ENCODE data around the gene MRPS18C. TPM values are rescaled to one million over a fixed set of nuclear protein-coding genes. Genes with fewer than 3 reads are reported as not detected.

MRPS18C gene
- polyA plus RNA-seq, result 40.4 TPM
- long read RNA-seq, donor 1, transcript MRPS18C-201 (6 exons, 1,643 nt), result major isoform, 32 of 36 reads
- long read RNA-seq, donor 1, partial matches to known transcripts, result 0 of 36 reads
- long read RNA-seq, donor 1, other reads (novel, unspliced or antisense), result 0 of 36 reads
- long read RNA-seq, donor 2, transcript MRPS18C-201 (6 exons, 1,643 nt), result major isoform, 66 of 77 reads
- long read RNA-seq, donor 2, transcript MRPS18C-204 (5 exons, 666 nt), result minor isoform, 10 of 77 reads
- long read RNA-seq, donor 2, partial matches to known transcripts, result 0 of 77 reads
- long read RNA-seq, donor 2, other reads (novel, unspliced or antisense), result 0 of 77 reads
- long read RNA-seq, donor 3, transcript MRPS18C-204 (5 exons, 666 nt), result minor isoform, 9 of 136 reads
- long read RNA-seq, donor 3, transcript MRPS18C-201 (6 exons, 1,643 nt), result major isoform, 109 of 136 reads
- long read RNA-seq, donor 3, partial matches to known transcripts, result 15 of 136 reads
- long read RNA-seq, donor 3, other reads (novel, unspliced or antisense), result 0 of 136 reads
- long read RNA-seq, donor 4, partial matches to known transcripts, result 0 of 6 reads
- long read RNA-seq, donor 4, other reads (novel, unspliced or antisense), result 0 of 6 reads
- long read RNA-seq, donor 5, transcript MRPS18C-204 (5 exons, 666 nt), result minor isoform, 5 of 35 reads
- long read RNA-seq, donor 5, transcript MRPS18C-201 (6 exons, 1,643 nt), result major isoform, 30 of 35 reads
- long read RNA-seq, donor 5, partial matches to known transcripts, result 0 of 35 reads
- long read RNA-seq, donor 5, other reads (novel, unspliced or antisense), result 0 of 35 reads
- long read RNA-seq, donor 6, transcript MRPS18C-201 (6 exons, 1,643 nt), result major isoform, 44 of 51 reads
- long read RNA-seq, donor 6, partial matches to known transcripts, result 0 of 51 reads
- long read RNA-seq, donor 6, other reads (novel, unspliced or antisense), result 0 of 51 reads
- long read RNA-seq, donor 7, transcript MRPS18C-201 (6 exons, 1,643 nt), result major isoform, 51 of 63 reads
- long read RNA-seq, donor 7, partial matches to known transcripts, result 6 of 63 reads
- long read RNA-seq, donor 7, other reads (novel, unspliced or antisense), result 0 of 63 reads
- long read RNA-seq, donor 8, transcript MRPS18C-204 (5 exons, 666 nt), result minor isoform, 12 of 105 reads
- long read RNA-seq, donor 8, transcript MRPS18C-201 (6 exons, 1,643 nt), result major isoform, 86 of 105 reads
- long read RNA-seq, donor 8, partial matches to known transcripts, result 0 of 105 reads
- long read RNA-seq, donor 8, other reads (novel, unspliced or antisense), result 0 of 105 reads
- long read RNA-seq, donor 9, transcript MRPS18C-201 (6 exons, 1,643 nt), result major isoform, 92 of 108 reads
- long read RNA-seq, donor 9, transcript MRPS18C-204 (5 exons, 666 nt), result minor isoform, 7 of 108 reads
- long read RNA-seq, donor 9, partial matches to known transcripts, result 0 of 108 reads
- long read RNA-seq, donor 9, other reads (novel, unspliced or antisense), result 0 of 108 reads
- long read RNA-seq, donor 10, transcript MRPS18C-201 (6 exons, 1,643 nt), result major isoform, 68 of 103 reads
- long read RNA-seq, donor 10, transcript MRPS18C-204 (5 exons, 666 nt), result minor isoform, 9 of 103 reads
- long read RNA-seq, donor 10, partial matches to known transcripts, result 9 of 103 reads
- long read RNA-seq, donor 10, other reads (novel, unspliced or antisense), result 14 of 103 reads
- long read RNA-seq, donor 11, transcript MRPS18C-204 (5 exons, 666 nt), result minor isoform, 7 of 58 reads
- long read RNA-seq, donor 11, transcript MRPS18C-201 (6 exons, 1,643 nt), result major isoform, 46 of 58 reads
- long read RNA-seq, donor 11, partial matches to known transcripts, result 0 of 58 reads
- long read RNA-seq, donor 11, other reads (novel, unspliced or antisense), result 0 of 58 reads

DNA sequence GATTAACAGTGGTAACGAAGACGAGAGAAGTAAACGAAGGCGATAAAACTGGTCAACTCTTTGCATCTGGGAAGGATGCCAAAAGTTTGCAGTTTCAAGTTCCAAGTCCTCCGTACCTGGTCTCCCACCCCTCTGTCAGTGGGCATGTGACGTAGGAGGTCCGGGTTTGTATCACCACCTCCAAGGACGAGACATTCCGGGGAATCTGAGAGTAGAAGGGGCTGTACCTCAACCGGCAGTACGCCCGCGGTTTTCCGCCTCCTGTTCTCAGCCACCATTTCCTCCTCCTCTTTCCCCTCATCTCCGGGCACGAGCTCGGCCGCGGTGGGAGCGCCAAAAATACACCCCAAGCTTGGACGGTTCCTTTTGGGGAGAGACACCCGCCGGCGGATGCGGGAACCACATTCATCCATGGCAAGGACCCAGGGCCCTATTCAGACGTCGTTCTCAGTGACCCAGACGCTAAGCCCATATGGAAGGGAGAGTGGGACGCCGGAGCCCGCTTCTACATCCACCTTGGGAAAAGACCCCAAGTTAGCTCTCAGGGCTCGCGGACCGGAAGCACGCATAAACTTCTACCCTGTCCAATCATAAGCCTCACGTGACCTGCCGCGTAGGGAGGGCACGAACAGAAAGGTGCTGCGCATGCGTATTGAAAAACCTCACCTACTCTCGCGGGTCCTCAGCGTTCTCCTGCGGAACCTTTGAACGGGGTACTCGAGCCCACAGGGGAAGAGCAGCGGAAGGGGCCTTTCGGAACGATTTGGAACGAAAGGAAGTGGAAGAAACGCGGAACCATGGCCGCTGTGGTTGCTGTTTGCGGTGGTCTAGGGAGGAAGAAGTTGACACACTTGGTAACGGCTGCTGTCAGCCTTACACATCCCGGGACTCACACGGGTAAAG lies at the start of gene MRPS18C, which contains the start of gene HELQ:
MRPS18C (plus strand) TSS at position 778 of the 903 bp plus-strand sequence; CDS start at position 798, 20 bp downstream.
HELQ (minus strand) TSS at position 543 of the 903 bp plus-strand sequence; CDS start at position 413, 130 bp downstream.
- no CpG with 5 or more reads among the region's 58 CpGs for WGBS (ENCODE audit: insufficient coverage, low lambda C conversion rate)
- peak; percentile 99 for DNase-seq
- Histone ChIP-seq H3K4me3 (ENCODE audit: low read length) (peak within 1 kb of the TSS; percentile 87), H3K27me3 (ENCODE audit: control insufficient read depth, insufficient read depth, low read length) (no peaks in the 10 kb centered on the region), H3K4me1 (ENCODE audit: control insufficient read depth, insufficient read depth, low read length) (no peaks in the 10 kb centered on the region), H3K27ac (ENCODE audit: low read length) (peak within 1 kb of the TSS; percentile 88), H3K9me3 (ENCODE audit: control insufficient read depth, low read depth, low read length) (no peaks in the 10 kb centered on the region), H3K36me3 (ENCODE audit: control insufficient read depth, insufficient read depth, low read length) (peaks cover 22% of the 10 kb centered on the region)

DNA sequence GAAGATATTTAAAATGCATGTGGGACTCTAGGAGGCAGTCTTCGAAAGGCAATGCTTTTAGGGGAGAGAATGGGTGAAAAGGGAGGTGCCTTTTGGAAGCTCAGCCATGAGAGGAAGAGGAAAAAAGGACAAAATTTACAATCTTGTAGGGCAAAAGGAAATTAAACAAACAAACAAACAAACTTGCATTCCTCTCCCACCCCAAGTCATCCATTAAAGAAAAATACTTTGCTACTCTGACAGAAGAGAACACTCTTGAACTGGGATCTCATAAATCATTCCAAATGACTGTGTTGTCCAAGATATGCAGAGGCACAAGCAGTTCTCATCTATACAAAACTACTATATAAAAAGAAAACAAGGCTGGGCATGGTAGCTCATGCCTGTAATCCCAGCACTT lies 47.0 kb upstream of the MRPS18C start:
- 100% methylated on average over 1 of the region's 1 CpG for WGBS (ENCODE audit: insufficient coverage, low lambda C conversion rate)
- DNase-seq, result no peak
- no peaks in the 10 kb centered on the region for H3K9me3 ChIP-seq (ENCODE audit: control insufficient read depth, low read depth, low read length)
- H3K27ac ChIP-seq (ENCODE audit: low read length), result no peak overlapping the region
- peaks cover 15% of the 10 kb centered on the region for H3K36me3 ChIP-seq (ENCODE audit: control insufficient read depth, insufficient read depth, low read length)
- no peak overlapping the region for H3K4me3 ChIP-seq (ENCODE audit: low read length)
- H3K4me1 ChIP-seq (ENCODE audit: control insufficient read depth, insufficient read depth, low read length), result peaks cover 10% of the 10 kb centered on the region
- H3K27me3 ChIP-seq (ENCODE audit: control insufficient read depth, insufficient read depth, low read length), result no peaks in the 10 kb centered on the region

DNA sequence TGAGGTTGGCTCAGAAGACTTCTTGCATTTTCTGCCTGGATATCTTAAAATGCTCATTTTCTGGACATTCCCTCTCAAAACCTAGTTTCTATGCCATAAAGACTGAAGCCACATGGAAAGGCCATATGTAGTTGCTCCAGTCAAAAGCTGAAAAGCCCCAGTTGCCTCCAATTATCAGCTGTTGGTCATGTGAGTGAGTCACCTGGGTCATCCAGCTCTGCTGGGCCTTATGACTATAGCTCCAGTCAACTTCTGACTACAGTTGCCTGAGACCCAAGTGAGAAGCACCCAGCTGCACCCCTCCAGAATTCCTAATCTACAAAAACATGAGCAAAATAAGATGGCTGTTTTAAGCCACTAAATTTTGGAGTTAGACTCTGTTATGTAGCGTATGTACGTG lies 42.2 kb upstream of the MRPS18C start:
- peak; percentile 23 to 47 for DNase-seq
- Histone ChIP-seq H3K4me3 (ENCODE audit: low read length) (no peak overlapping the region), H3K27me3 (ENCODE audit: control insufficient read depth, insufficient read depth, low read length) (no peaks in the 10 kb centered on the region), H3K36me3 (ENCODE audit: control insufficient read depth, insufficient read depth, low read length) (peaks cover 32% of the 10 kb centered on the region), H3K27ac (ENCODE audit: low read length) (no peak overlapping the region), H3K9me3 (ENCODE audit: control insufficient read depth, low read depth, low read length) (no peaks in the 10 kb centered on the region), H3K4me1 (ENCODE audit: control insufficient read depth, insufficient read depth, low read length) (no peaks in the 10 kb centered on the region)
- WGBS (ENCODE audit: insufficient coverage, low lambda C conversion rate), result no CpG with 5 or more reads among the region's 2 CpGs

DNA sequence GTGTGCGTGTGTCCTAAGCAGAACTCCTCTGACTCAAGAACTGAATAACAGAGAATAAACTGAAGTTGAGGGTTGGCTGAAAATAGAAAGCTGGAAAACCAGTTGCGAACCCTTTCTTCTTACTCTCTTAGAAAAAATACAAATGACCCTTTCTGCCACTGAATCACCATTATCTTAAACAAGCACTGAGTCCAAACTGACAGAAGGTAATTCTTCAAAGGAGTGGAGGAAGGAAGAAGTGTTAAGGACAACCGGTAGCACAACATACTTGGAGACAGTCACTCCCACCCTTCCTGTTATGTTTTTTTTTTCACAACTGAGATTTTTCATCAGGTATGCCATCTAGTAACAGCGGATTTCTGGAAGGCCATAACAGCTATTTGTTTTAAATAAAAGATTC lies 38.3 kb upstream of the MRPS18C start:
- Histone ChIP-seq H3K4me1 (ENCODE audit: control insufficient read depth, insufficient read depth, low read length) (no peaks in the 10 kb centered on the region), H3K4me3 (ENCODE audit: low read length) (no peak overlapping the region), H3K27me3 (ENCODE audit: control insufficient read depth, insufficient read depth, low read length) (no peaks in the 10 kb centered on the region), H3K9me3 (ENCODE audit: control insufficient read depth, low read depth, low read length) (no peaks in the 10 kb centered on the region), H3K36me3 (ENCODE audit: control insufficient read depth, insufficient read depth, low read length) (peaks cover 45% of the 10 kb centered on the region), H3K27ac (ENCODE audit: low read length) (no peak overlapping the region)
- 66% methylated on average over 3 of the region's 4 CpGs for WGBS (ENCODE audit: insufficient coverage, low lambda C conversion rate)
- no peak for DNase-seq

DNA sequence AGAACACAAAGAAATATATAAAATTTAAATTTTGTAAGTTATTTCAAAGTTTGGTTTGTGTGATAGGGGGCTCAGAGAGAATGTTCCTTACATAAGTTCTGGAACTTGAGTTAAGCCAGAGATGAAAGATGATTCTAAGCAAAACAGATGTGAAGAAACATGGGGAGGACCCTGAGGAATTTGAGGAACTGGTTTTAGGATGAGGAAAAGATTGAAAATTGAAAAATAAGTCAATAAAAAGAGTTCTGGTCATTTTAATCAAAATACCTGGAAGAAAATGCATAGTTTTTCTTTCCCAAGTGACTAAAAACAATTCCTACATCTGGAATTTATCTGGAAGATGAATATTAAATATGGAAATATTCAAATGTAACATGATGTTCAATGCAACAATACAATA lies 37.6 kb upstream of the MRPS18C start:
- Histone ChIP-seq H3K36me3 (ENCODE audit: control insufficient read depth, insufficient read depth, low read length) (peaks cover 44% of the 10 kb centered on the region), H3K27ac (ENCODE audit: low read length) (no peak overlapping the region)

DNA sequence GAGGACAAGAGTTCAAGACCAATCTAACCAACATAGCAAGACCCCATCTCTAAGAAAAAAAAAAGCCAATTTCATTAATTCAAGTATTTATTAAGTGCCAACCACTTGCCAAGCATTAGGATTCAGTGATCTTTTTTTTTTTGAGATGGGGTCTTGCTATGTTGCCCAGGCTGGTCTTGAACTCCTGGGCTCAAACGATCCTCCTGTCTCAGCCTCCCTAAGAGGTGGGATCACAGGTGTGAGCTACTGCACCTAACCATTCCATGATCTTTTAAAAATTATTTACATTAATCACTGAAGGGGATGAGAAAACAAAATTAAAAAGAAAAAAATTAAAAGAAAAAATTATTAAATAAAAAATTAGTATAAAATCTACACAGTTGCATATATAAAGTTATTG lies 24.7 kb upstream of the MRPS18C start:
- H3K4me1 ChIP-seq (ENCODE audit: control insufficient read depth, insufficient read depth, low read length), result no peaks in the 10 kb centered on the region
- no peaks in the 10 kb centered on the region for H3K27me3 ChIP-seq (ENCODE audit: control insufficient read depth, insufficient read depth, low read length)
- no peak overlapping the region for H3K4me3 ChIP-seq (ENCODE audit: low read length)
- H3K9me3 ChIP-seq (ENCODE audit: control insufficient read depth, low read depth, low read length), result no peaks in the 10 kb centered on the region
- WGBS (ENCODE audit: insufficient coverage, low lambda C conversion rate), result no CpG with 5 or more reads among the region's 1 CpG
- H3K36me3 ChIP-seq (ENCODE audit: control insufficient read depth, insufficient read depth, low read length), result peaks cover 17% of the 10 kb centered on the region
- DNase-seq, result no peak
- no peak overlapping the region for H3K27ac ChIP-seq (ENCODE audit: low read length)

More for the DNA sequence above, 37.6 kb upstream of the MRPS18C start:
- no peak overlapping the region for H3K4me3 ChIP-seq (ENCODE audit: low read length)
- H3K27me3 ChIP-seq (ENCODE audit: control insufficient read depth, insufficient read depth, low read length), result no peaks in the 10 kb centered on the region
- no peaks in the 10 kb centered on the region for H3K9me3 ChIP-seq (ENCODE audit: control insufficient read depth, low read depth, low read length)
- no peaks in the 10 kb centered on the region for H3K4me1 ChIP-seq (ENCODE audit: control insufficient read depth, insufficient read depth, low read length)
- DNase-seq, result no peak

DNA sequence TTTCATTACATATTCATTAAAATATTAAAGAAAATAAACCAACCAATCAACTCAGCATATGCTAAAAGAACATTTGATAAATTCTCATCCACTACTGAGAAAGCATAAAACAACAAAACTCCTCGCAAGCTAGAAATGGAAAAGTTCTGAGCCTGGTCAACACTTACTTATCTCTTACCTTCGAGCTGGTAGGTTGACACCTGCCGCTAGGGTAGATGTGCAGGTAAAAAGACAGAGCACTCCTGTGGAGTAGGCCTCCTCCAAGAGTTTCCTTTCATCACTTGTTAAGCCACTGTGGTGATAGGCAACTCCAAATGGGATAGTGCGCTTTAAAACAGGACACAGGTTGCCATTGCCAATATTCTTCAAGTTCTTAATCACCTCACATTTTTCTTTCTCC lies 19.2 kb upstream of the MRPS18C start:
- Histone ChIP-seq H3K36me3 (ENCODE audit: control insufficient read depth, insufficient read depth, low read length) (peaks cover 22% of the 10 kb centered on the region), H3K4me3 (ENCODE audit: low read length) (no peak overlapping the region), H3K27ac (ENCODE audit: low read length) (no peak overlapping the region), H3K9me3 (ENCODE audit: control insufficient read depth, low read depth, low read length) (no peaks in the 10 kb centered on the region), H3K27me3 (ENCODE audit: control insufficient read depth, insufficient read depth, low read length) (no peaks in the 10 kb centered on the region), H3K4me1 (ENCODE audit: control insufficient read depth, insufficient read depth, low read length) (no peaks in the 10 kb centered on the region)
- no peak for DNase-seq
- no CpG with 5 or more reads among the region's 4 CpGs for WGBS (ENCODE audit: insufficient coverage, low lambda C conversion rate)

DNA sequence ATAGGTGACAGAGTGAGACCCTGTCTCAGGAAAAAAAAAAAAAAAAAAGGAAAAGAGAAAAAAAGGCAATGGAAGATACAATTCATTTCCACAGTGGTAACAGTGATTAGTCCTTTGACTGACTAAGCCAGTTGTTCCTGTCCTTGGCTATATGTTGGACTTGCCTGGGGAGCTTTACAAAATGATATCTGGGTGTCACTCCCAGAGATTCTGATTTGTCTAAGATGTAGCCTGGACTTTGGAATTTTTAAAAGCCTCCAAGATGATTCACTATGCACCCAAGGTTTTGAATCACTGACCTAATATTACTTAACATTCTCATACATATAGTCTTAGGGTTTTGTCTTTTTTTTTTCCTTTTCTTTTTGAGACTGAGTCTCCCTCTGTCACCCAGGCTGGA lies 17.1 kb upstream of the MRPS18C start:
- Histone ChIP-seq H3K27me3 (ENCODE audit: control insufficient read depth, insufficient read depth, low read length) (no peaks in the 10 kb centered on the region), H3K36me3 (ENCODE audit: control insufficient read depth, insufficient read depth, low read length) (peaks cover 33% of the 10 kb centered on the region), H3K4me3 (ENCODE audit: low read length) (no peak overlapping the region), H3K9me3 (ENCODE audit: control insufficient read depth, low read depth, low read length) (no peaks in the 10 kb centered on the region), H3K4me1 (ENCODE audit: control insufficient read depth, insufficient read depth, low read length) (no peaks in the 10 kb centered on the region), H3K27ac (ENCODE audit: low read length) (no peak overlapping the region)
- DNase-seq, result no peak

Measured in large intestine (tissue), 12 donors.